CD14-positive monocyte (primary cell): ENCODE results near the gene RAC3. TPM values are rescaled to one million over a fixed set of nuclear protein-coding genes. Genes with fewer than 3 reads are reported as not detected.
A peak's percentile ranks its signal among the peaks of the same experiment; 100 is the strongest.

Experiments used
- DNase-seq, 3 donors: peaks; one replicate each; pipeline ENCODE4 v3.0.0-alpha.2; 2011 to 2022
- H2AFZ ChIP-seq: 2 replicates; pipeline ENCODE4 v1.6.0; 2012; ENCODE audit warnings: mild to moderate bottlenecking, low read depth, low read length, inconsistent platforms; ENCODE audit not compliant: insufficient read depth, poor library complexity, severe bottlenecking
- H3K27ac ChIP-seq, 2 donors: 1 replicate in 1 of 2; 2 replicates in 1 of 2; pipeline ENCODE4 v1.5.1; 2012 to 2013; ENCODE audit warnings: low read length in 2 of 2, control low read depth in 1 of 2, inconsistent platforms in 1 of 2, low read depth in 1 of 2, mild to moderate bottlenecking in 1 of 2
- H3K27me3 ChIP-seq, 2 donors: one replicate each; pipeline versions ENCODE4 v1.6.0 to v1.6.1; 2011 to 2013; ENCODE audit warnings: low read length in 2 of 2; ENCODE audit not compliant: control insufficient read depth in 2 of 2, insufficient read depth in 2 of 2
- H3K36me3 ChIP-seq, 2 donors: replicated peaks in 1 of 2; 1 replicate in 1 of 2; 2 replicates in 1 of 2; pipeline versions ENCODE4 v1.5.1 to v1.6.1; 2012 to 2013; ENCODE audit warnings: low read length in 2 of 2, control low read depth in 1 of 2, inconsistent platforms in 1 of 2, mild to moderate bottlenecking in 1 of 2; ENCODE audit not compliant: insufficient read depth in 2 of 2, control insufficient read depth in 1 of 2
- H3K4me1 ChIP-seq, 2 donors: 1 replicate in 1 of 2; 2 replicates in 1 of 2; pipeline versions ENCODE4 v1.5.1 to v1.6.1; 2012 to 2013; ENCODE audit warnings: low read length in 2 of 2, control low read depth in 1 of 2, inconsistent platforms in 1 of 2, mild to moderate bottlenecking in 1 of 2, moderate library complexity in 1 of 2; ENCODE audit not compliant: insufficient read depth in 2 of 2, control insufficient read depth in 1 of 2
- H3K4me2 ChIP-seq: replicated peaks from 2 replicates; pipeline ENCODE3; 2012; ENCODE audit warnings: low read length, moderate library complexity, mild to moderate bottlenecking; ENCODE audit not compliant: poor library complexity, severe bottlenecking; ENCODE audit errors: extremely low read depth
- H3K4me3 ChIP-seq, 3 experiments: fragments of 200-600 bp in 1 of 3; sonication (generic) in 1 of 3; replicated peaks in 1 of 3; 1 replicate in 2 of 3; 2 replicates in 1 of 3; pipeline ENCODE4 v1.5.1; 2011 to 2013; ENCODE audit warnings: low read length in 3 of 3, mild to moderate bottlenecking in 3 of 3, control low read depth in 2 of 3, low read depth in 2 of 3, inconsistent platforms in 1 of 3, moderate library complexity in 1 of 3
- H3K79me2 ChIP-seq: 2 replicates; pipeline ENCODE4 v1.6.0; 2012; ENCODE audit warnings: mild to moderate bottlenecking, control low read depth, inconsistent platforms, low read length, moderate library complexity; ENCODE audit not compliant: insufficient read depth
- H3K9ac ChIP-seq: 2 replicates; pipeline ENCODE4 v1.6.0; 2017; ENCODE audit warnings: low read length, mild to moderate bottlenecking; ENCODE audit not compliant: insufficient read depth, poor library complexity, severe bottlenecking
- H3K9me3 ChIP-seq, 2 donors: replicated peaks in 1 of 2; 1 replicate in 1 of 2; 2 replicates in 1 of 2; pipeline versions ENCODE4 v1.5.1 to v1.6.1; 2012 to 2013; ENCODE audit warnings: low read length in 2 of 2, control low read depth in 1 of 2; ENCODE audit not compliant: control insufficient read depth in 1 of 2, insufficient read depth in 1 of 2
- H4K20me1 ChIP-seq: 2 replicates; pipeline ENCODE4 v1.6.0; 2012; ENCODE audit warnings: mild to moderate bottlenecking, low read length, control low read depth, moderate library complexity; ENCODE audit not compliant: insufficient read depth
- H3K27ac Mint-ChIP-seq, 7 donors: one replicate each; pipeline ENCODE4 v1.8.0; 2020; ENCODE audit warnings: mild to moderate bottlenecking in 7 of 7, mixed read lengths in 7 of 7, moderate library complexity in 6 of 7, inconsistent platforms in 2 of 7
- H3K27me3 Mint-ChIP-seq, 3 donors: one replicate each; pipeline ENCODE4 v1.8.0; 2021 to 2022; ENCODE audit warnings: low read depth in 3 of 3, mild to moderate bottlenecking in 3 of 3, mixed read lengths in 3 of 3, moderate library complexity in 3 of 3, inconsistent platforms in 1 of 3
- H3K36me3 Mint-ChIP-seq, 2 donors: one replicate each; pipeline ENCODE4 v1.8.0; 2020; ENCODE audit warnings: mixed read lengths in 2 of 2, inconsistent platforms in 1 of 2, mild to moderate bottlenecking in 1 of 2
- H3K4me1 Mint-ChIP-seq: one replicate; pipeline ENCODE4 v1.8.0; 2020; ENCODE audit warnings: mild to moderate bottlenecking, mixed read lengths
- H3K4me3 Mint-ChIP-seq, 2 donors: one replicate each; pipeline ENCODE4 v1.8.0; 2020; ENCODE audit warnings: mild to moderate bottlenecking in 2 of 2, mixed read lengths in 2 of 2, moderate library complexity in 1 of 2
- H3K9me3 Mint-ChIP-seq, 7 donors: one replicate each; pipeline ENCODE4 v1.8.0; 2020 to 2022; ENCODE audit warnings: mixed read lengths in 7 of 7, mild to moderate bottlenecking in 6 of 7, moderate library complexity in 6 of 7, inconsistent platforms in 2 of 7
- CTCF ChIP-seq: fragments of 200-600 bp; IDR thresholded peaks from one replicate; pipeline ENCODE4 v1.8.0; 2022; ENCODE audit warnings: antibody characterized with exemption, mild to moderate bottlenecking
- WGBS: methylation state at CpG from one replicate; pipeline ENCODE4 v1.1.5; 2013; ENCODE audit warnings: missing lambda C conversion rate; ENCODE audit not compliant: insufficient coverage; 5-methylcytosine and 5-hydroxymethylcytosine counted together
- intact Hi-C, 2 donors: fragments of 100-400 bp; cut with micrococcal nuclease; formaldehyde crosslinking; loops; one replicate each; pipeline versions ENCODE4 v1.15.0 to v1.15.1; 2023
- polyA plus RNA-seq, 3 donors: library from polyadenylated mRNA; depleted of rRNA in 1 of 3; unstranded in 2 of 3; stranded (reverse) in 1 of 3; fragments of 300-500 nt in 2 of 3; fragments of >200 nt in 1 of 3; fragmentation: Illumina TruSeq in 2 of 3; gene quantifications; 1 replicate in 2 of 3; 2 replicates in 1 of 3; pipeline ENCODE4 v1.2.3, GENCODE V29; 2012 to 2021

Gene RAC3
- polyA plus RNA-seq, 3 donors: 1.8 TPM; not detected in 2

- H3K4me3 Mint-ChIP-seq: no peak overlapping the region
- Histone ChIP-seq H4K20me1 (peaks cover 6% of the 10 kb centered on the region), H3K4me2 (no peak overlapping the region), H3K4me1 (no peaks in the 10 kb centered on the region), H3K27ac (no peak overlapping the region), H3K79me2 (no peaks in the 10 kb centered on the region), H2AFZ (no peak overlapping the region), H3K4me3 (no peak overlapping the region), H3K27me3 (no peaks in the 10 kb centered on the region), H3K9me3 (no peaks in the 10 kb centered on the region), H3K36me3 (peaks cover 9 to 11% of the 10 kb centered on the region in 2 donors), H3K9ac (no peak overlapping the region)
- H3K9me3 Mint-ChIP-seq: no peaks in the 10 kb centered on the region
- H3K27ac Mint-ChIP-seq: no peak overlapping the region
- no peak for DNase-seq
- 84% methylated on average over 28 of the region's 28 CpGs for WGBS
- H3K36me3 Mint-ChIP-seq: peaks cover 2 to 17% of the 10 kb centered on the region in 2 donors
- intact Hi-C loops: no loop called here
- TF ChIP-seq CTCF: no peak
- no peaks in the 10 kb centered on the region for H3K4me1 Mint-ChIP-seq
- peaks cover 2 to 4% (median 2%) of the 10 kb centered on the region in 3 donors for H3K27me3 Mint-ChIP-seq
Observed at GRCh38 chr17:82008941-82009405, 22.5 kb upstream of the RAC3 start.

- intact Hi-C loops: no loop called here
- Histone ChIP-seq H3K4me1 (no peaks in the 10 kb centered on the region), H3K27me3 (no peaks in the 10 kb centered on the region), H3K36me3 (peaks cover 9 to 11% of the 10 kb centered on the region in 2 donors), H3K27ac (no peak overlapping the region), H4K20me1 (peaks cover 2% of the 10 kb centered on the region), H3K79me2 (no peaks in the 10 kb centered on the region), H3K4me3 (no peak overlapping the region), H3K9me3 (no peaks in the 10 kb centered on the region), H2AFZ (no peak overlapping the region), H3K9ac (no peak overlapping the region), H3K4me2 (no peak overlapping the region)
- Mint-ChIP-seq H3K27me3 (peaks cover 2 to 4% (median 2%) of the 10 kb centered on the region in 3 donors), H3K4me1 (no peaks in the 10 kb centered on the region), H3K9me3 (no peaks in the 10 kb centered on the region), H3K36me3 (peaks cover 2 to 17% of the 10 kb centered on the region in 2 donors), H3K4me3 (no peak overlapping the region), H3K27ac (peak overlapping the region in 1 of 7 donors; percentile 35)
- TF ChIP-seq CTCF: no peak
- 39% methylated on average over 8 of the region's 15 CpGs for whole genome bisulfite sequencing
- DNase-seq: no peak
Observed at GRCh38 chr17:82009413-82009812, 22.1 kb upstream of the RAC3 start.
